NT2/D1 (cell line): Measurements from ENCODE around the gene RC3H2.

ENCODE experiments used
- SUZ12 ChIP-seq: IDR thresholded peaks from 2 replicates; pipeline ENCODE4 v1.6.1; 2011; ENCODE audit not compliant: insufficient read length, insufficient read depth; ENCODE audit errors: extremely low read depth
- YY1 ChIP-seq: IDR thresholded peaks from 2 replicates; pipeline ENCODE4 v1.6.1; 2011; ENCODE audit not compliant: insufficient read length, insufficient read depth
- ZNF274 ChIP-seq: IDR thresholded peaks from 2 replicates; pipeline ENCODE4 v1.6.1; 2011; ENCODE audit warnings: mild to moderate bottlenecking, low read depth, low read length

DNA sequence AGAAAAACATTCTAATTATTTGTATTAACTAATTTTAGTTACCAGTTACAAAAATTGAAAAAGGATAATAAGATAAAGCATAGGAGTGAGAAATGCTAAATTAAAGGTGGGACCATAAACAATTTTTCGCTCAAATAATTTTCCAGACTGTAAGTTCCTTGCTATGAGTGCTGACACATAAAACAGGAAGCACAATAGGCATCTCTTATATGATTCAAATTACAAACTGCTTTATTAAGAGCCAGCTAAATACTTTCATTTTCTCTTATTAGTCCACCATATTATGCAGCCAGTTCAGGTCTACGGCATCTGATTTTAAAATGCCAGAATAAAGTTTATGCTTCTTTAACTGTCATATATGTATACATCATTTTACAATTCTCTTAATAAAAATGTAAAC is 4.4 kb downstream of the RC3H2 start:
- TF ChIP-seq YY1 (no peak), SUZ12 (no peak), ZNF274 (no peak)
